Neuronal stem cell (in vitro differentiated cells): ENCODE data around the gene SMPD4.
"Not testable (repeated sequence)": the region's sequence is repeated elsewhere in the genome, so short reads cannot be mapped to it uniquely, and the experiment has no call there.

Experiments
- DNase-seq: peaks from one replicate; pipeline ENCODE4 v3.0.0-alpha.2; 2013; ENCODE audit warnings: low spot score
- H2AFZ ChIP-seq: one replicate; pipeline ENCODE4 v1.6.1; 2013; ENCODE audit warnings: mild to moderate bottlenecking, low read length, inconsistent platforms
- H2AK5ac ChIP-seq: 2 replicates; pipeline ENCODE4 v1.6.1; 2013; ENCODE audit warnings: low read depth, mild to moderate bottlenecking, inconsistent platforms, low read length, moderate library complexity, mixed read lengths
- H2BK120ac ChIP-seq: 2 replicates; pipeline ENCODE4 v1.6.1; 2013; ENCODE audit warnings: low read depth, mild to moderate bottlenecking, inconsistent platforms, low read length, moderate library complexity, mixed read lengths
- H2BK12ac ChIP-seq: one replicate; pipeline ENCODE4 v1.6.1; 2013; ENCODE audit warnings: low read length, inconsistent platforms
- H2BK15ac ChIP-seq: 2 replicates; pipeline ENCODE4 v1.6.1; 2013; ENCODE audit warnings: mild to moderate bottlenecking, low read length, inconsistent platforms, mixed read lengths
- H2BK5ac ChIP-seq: one replicate; pipeline ENCODE4 v1.6.1; 2013; ENCODE audit warnings: inconsistent platforms, mild to moderate bottlenecking, low read length, moderate library complexity
- H3K14ac ChIP-seq: one replicate; pipeline ENCODE4 v1.6.1; 2013; ENCODE audit warnings: low read length, inconsistent platforms
- H3K18ac ChIP-seq: 2 replicates; pipeline ENCODE4 v1.6.1; 2013; ENCODE audit warnings: low read length, inconsistent platforms
- H3K23ac ChIP-seq: 2 replicates; pipeline ENCODE4 v1.6.1; 2013; ENCODE audit warnings: low read depth, mild to moderate bottlenecking, mixed read lengths, low read length, inconsistent platforms; ENCODE audit not compliant: poor library complexity
- H3K27ac ChIP-seq: replicated peaks from 3 replicates; pipeline ENCODE4 v1.5.1; 2013; ENCODE audit warnings: low read length, inconsistent platforms
- H3K27me3 ChIP-seq, 3 experiments: 2 replicates each; pipeline ENCODE4 v1.6.1; 2013; ENCODE audit warnings: low read length in 3 of 3, mild to moderate bottlenecking in 2 of 3, inconsistent platforms in 1 of 3, low read depth in 1 of 3, mixed read lengths in 1 of 3, moderate library complexity in 1 of 3; ENCODE audit not compliant: control insufficient read depth in 3 of 3, insufficient read depth in 3 of 3
- H3K36me3 ChIP-seq, 2 donors: replicated peaks in 1 of 2; 2 replicates each; pipeline ENCODE4 v1.6.1; 2013; ENCODE audit warnings: low read length in 2 of 2; ENCODE audit not compliant: control insufficient read depth in 2 of 2, insufficient read depth in 2 of 2
- H3K4ac ChIP-seq: 2 replicates; pipeline ENCODE4 v1.6.1; 2013; ENCODE audit warnings: inconsistent platforms, mild to moderate bottlenecking, low read length, moderate library complexity
- H3K4me1 ChIP-seq, 2 donors: 1 replicate in 1 of 2; 2 replicates in 1 of 2; pipeline ENCODE4 v1.6.1; 2013; ENCODE audit warnings: low read length in 2 of 2, low read depth in 1 of 2; ENCODE audit not compliant: control insufficient read depth in 2 of 2, insufficient read depth in 1 of 2
- H3K4me2 ChIP-seq: one replicate; pipeline ENCODE4 v1.6.1; 2013; ENCODE audit warnings: mild to moderate bottlenecking, low read length, inconsistent platforms; ENCODE audit not compliant: insufficient read depth, poor library complexity, severe bottlenecking
- H3K4me3 ChIP-seq, 2 donors: 2 replicates each; pipeline ENCODE4 v1.5.1; 2013; ENCODE audit warnings: low read length in 2 of 2, mild to moderate bottlenecking in 2 of 2, inconsistent platforms in 1 of 2, moderate library complexity in 1 of 2
- H3K79me1 ChIP-seq: one replicate; pipeline ENCODE4 v1.6.1; 2013; ENCODE audit warnings: low read depth, mild to moderate bottlenecking, inconsistent platforms, low read length, moderate library complexity
- H3K9ac ChIP-seq: one replicate; pipeline ENCODE4 v1.6.1; 2013; ENCODE audit warnings: mild to moderate bottlenecking, low read depth, low read length, inconsistent platforms; ENCODE audit not compliant: poor library complexity
- H3K9me3 ChIP-seq, 2 donors: replicated peaks in 1 of 2; 2 replicates each; pipeline versions ENCODE3 to v1.6.1; 2013; ENCODE audit warnings: low read length in 2 of 2, mild to moderate bottlenecking in 2 of 2, inconsistent platforms in 1 of 2, low read depth in 1 of 2, mixed read lengths in 1 of 2, moderate library complexity in 1 of 2; ENCODE audit not compliant: control insufficient read depth in 2 of 2, insufficient read depth in 1 of 2
- H4K8ac ChIP-seq: one replicate; pipeline ENCODE4 v1.6.1; 2013; ENCODE audit warnings: low read depth, mild to moderate bottlenecking, inconsistent platforms, low read length, moderate library complexity
- H4K91ac ChIP-seq: one replicate; pipeline ENCODE4 v1.6.1; 2013; ENCODE audit warnings: low read length, low read depth, mild to moderate bottlenecking, inconsistent platforms; ENCODE audit not compliant: poor library complexity
- WGBS, 2 donors: extraction: QIAGEN DNeasy Blood & Tissue Kit; methylation state at CpG; one replicate each; pipeline ENCODE4 v1.1.7; 2013; ENCODE audit warnings: missing lambda C conversion rate in 2 of 2, mixed read lengths in 1 of 2; ENCODE audit not compliant: insufficient read length in 2 of 2, insufficient replicate concordance in 1 of 2; ENCODE audit errors: extremely low coverage in 2 of 2; 5-methylcytosine and 5-hydroxymethylcytosine counted together

SMPD4 gene

DNA sequence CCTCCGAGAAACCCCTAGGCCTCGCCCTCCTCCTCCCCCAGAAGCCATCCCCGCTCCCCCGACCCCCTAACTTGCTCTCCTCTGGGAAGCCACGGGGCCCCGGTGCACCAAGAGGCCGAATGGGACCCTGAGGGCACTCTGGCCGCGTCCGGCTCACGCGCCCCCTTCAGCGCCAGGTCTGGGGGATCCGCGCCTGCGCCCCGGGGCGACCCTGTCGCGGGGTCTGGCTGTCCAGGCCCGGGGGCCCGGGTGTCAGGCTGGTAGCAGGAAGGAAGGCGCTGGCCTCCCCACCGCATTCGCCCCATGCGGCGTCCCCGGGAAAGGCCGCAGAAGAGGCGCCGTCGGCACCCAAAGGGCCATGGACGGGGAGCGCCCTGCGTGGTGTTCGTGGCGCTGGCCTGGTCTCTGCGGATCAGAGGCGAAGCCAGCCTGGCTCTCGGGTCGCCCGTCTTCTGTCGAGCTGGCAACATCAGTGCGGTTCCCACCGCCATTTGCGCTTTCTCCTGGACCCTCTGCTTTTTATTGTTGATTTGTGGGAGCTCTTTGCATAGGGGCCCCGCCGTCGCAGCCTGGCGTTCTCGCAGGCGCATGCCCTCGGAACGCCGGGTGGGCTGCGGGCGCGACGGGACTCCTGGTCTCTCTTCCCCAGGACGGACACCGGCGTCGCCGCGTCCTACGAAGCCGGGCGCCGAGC is 47.2 kb upstream of the SMPD4 start:
- not testable (repeated sequence) for H2AFZ ChIP-seq, H3K4ac ChIP-seq, H2BK120ac ChIP-seq, H3K18ac ChIP-seq, H3K9ac ChIP-seq, H3K79me1 ChIP-seq, H2BK5ac ChIP-seq, H3K4me3 ChIP-seq, H3K14ac ChIP-seq, H3K23ac ChIP-seq, H2BK12ac ChIP-seq, H2AK5ac ChIP-seq, H3K9me3 ChIP-seq, H2BK15ac ChIP-seq, H4K91ac ChIP-seq, H4K8ac ChIP-seq, H3K27ac ChIP-seq, H3K4me2 ChIP-seq, H3K4me1 ChIP-seq, H3K27me3 ChIP-seq, DNase-seq, H3K36me3 ChIP-seq
- no CpG with 5 or more reads among the region's 69 CpGs for WGBS, 2 donors

GRCh38 chr2:130228005-130228404 is 46.6 kb upstream of the SMPD4 start:
- H3K9ac ChIP-seq, H3K36me3 ChIP-seq, DNase-seq, H2AFZ ChIP-seq, H4K91ac ChIP-seq, H3K4me1 ChIP-seq, H2BK120ac ChIP-seq, H3K27me3 ChIP-seq, H3K14ac ChIP-seq, H2AK5ac ChIP-seq, H3K18ac ChIP-seq, H3K4me2 ChIP-seq, H3K23ac ChIP-seq, H2BK12ac ChIP-seq, H4K8ac ChIP-seq, H3K4ac ChIP-seq, H2BK15ac ChIP-seq, H2BK5ac ChIP-seq, H3K9me3 ChIP-seq, H3K4me3 ChIP-seq, H3K27ac ChIP-seq, H3K79me1 ChIP-seq: not testable (repeated sequence)
- WGBS, 2 donors: no CpG with 5 or more reads among the region's 21 CpGs

DNA sequence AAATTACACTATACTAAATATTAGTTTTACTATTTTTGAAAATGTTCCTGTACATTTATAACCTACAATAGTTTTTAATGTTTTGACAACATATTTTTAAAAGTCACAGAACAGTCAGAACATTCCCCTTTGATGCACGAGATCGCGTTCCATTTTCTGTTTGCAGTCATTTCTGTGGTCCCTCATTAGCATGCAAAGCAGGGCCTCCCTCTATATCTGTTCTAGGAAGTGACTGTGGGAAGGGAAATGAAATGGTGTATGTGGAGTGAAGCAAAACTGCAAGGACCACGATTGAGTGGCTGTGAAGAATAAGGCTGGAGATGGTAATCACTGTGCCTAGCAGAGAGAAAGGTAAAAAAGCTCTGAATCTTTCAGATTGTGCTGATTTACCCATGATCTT is 41.1 kb upstream of the SMPD4 start:
- H2BK15ac ChIP-seq, H2BK5ac ChIP-seq, H3K23ac ChIP-seq, H3K9me3 ChIP-seq, DNase-seq, H3K36me3 ChIP-seq, H3K14ac ChIP-seq, H4K91ac ChIP-seq, H2AFZ ChIP-seq, H3K4ac ChIP-seq, H2BK120ac ChIP-seq, H3K9ac ChIP-seq, H3K79me1 ChIP-seq, H3K4me1 ChIP-seq, H3K4me2 ChIP-seq, H3K27ac ChIP-seq, H4K8ac ChIP-seq, H2AK5ac ChIP-seq, H3K18ac ChIP-seq, H3K27me3 ChIP-seq, H2BK12ac ChIP-seq, H3K4me3 ChIP-seq: not testable (repeated sequence)
- no CpG with 5 or more reads among the region's 4 CpGs for WGBS, 2 donors

GRCh38 chr2:130220505-130220904 is 39.1 kb upstream of the SMPD4 start:
- H3K18ac ChIP-seq, H2BK12ac ChIP-seq, H2BK120ac ChIP-seq, H3K9me3 ChIP-seq, H3K9ac ChIP-seq, H3K4me2 ChIP-seq, H3K79me1 ChIP-seq, H2AK5ac ChIP-seq, H3K4ac ChIP-seq, H3K36me3 ChIP-seq, H3K4me1 ChIP-seq, H3K4me3 ChIP-seq, H2BK15ac ChIP-seq, H3K23ac ChIP-seq, H3K14ac ChIP-seq, H2BK5ac ChIP-seq, H2AFZ ChIP-seq, H3K27me3 ChIP-seq, H3K27ac ChIP-seq, H4K91ac ChIP-seq, DNase-seq, H4K8ac ChIP-seq: not testable (repeated sequence)
- no CpG with 5 or more reads among the region's 1 CpG for WGBS, 2 donors
